K562 (cell line): ENCODE data around the gene PCED1B. TPM values are rescaled to one million over a fixed set of nuclear protein-coding genes. Genes with fewer than 3 reads are reported as not detected.
"Not testable (repeated sequence)": the region's sequence is repeated elsewhere in the genome, so short reads cannot be mapped to it uniquely, and the experiment has no call there.

Source experiments
- ATAC-seq: fragments of 200-7000 bp; cut with Tn5 transposase; 3 replicates; pipeline ENCODE4 v1.9.1; 2020; ENCODE audit warnings: moderate library complexity
- BruUV-seq: library from RNA; stranded (reverse); fragments of 400-500 nt; replicated peaks from 2 replicates; lab custom pipeline; 2021; lab: Mats Ljungman, UMichigan
- CTCF ChIA-PET: fragments of 300-600 bp; formaldehyde crosslinking; extraction: SDS; loops from one replicate; lab custom pipeline; 2021; ENCODE audit warnings: low intra/inter-chr PET ratio; lab: Yijun Ruan, JAX
- POLR2A ChIA-PET: fragments of 300-600, 350-650 bp; sonication (Branson Sonifier 250); formaldehyde crosslinking; extraction: SDS; loops from one replicate; lab custom pipeline; 2021; ENCODE audit warnings: antibody characterized with exemption, inconsistent platforms; lab: Yijun Ruan, JAX
- DNase-seq, 4 experiments: peaks; one replicate each; pipeline versions ENCODE4 v3.0.0 to v3.0.0-alpha.2; 2011 to 2018; ENCODE audit warnings: low spot score in 3 of 4, mixed read lengths in 3 of 4; ENCODE audit errors: extremely low read depth in 1 of 4
- FAIRE-seq: peaks from 2 replicates; lab custom pipeline; 2011; peaks lifted over from hg19 to GRCh38; lab: Jason Lieb, UNC
- H2AFZ ChIP-seq: 2 replicates; pipeline ENCODE4 v1.6.0; 2011; ENCODE audit warnings: low read depth, low read length, control low read depth, inconsistent platforms
- H3K27ac ChIP-seq: fragments of 200-600 bp; 3 replicates; pipeline ENCODE4 v1.8.0; 2011; ENCODE audit warnings: low read depth, mild to moderate bottlenecking, control low read depth, inconsistent platforms, low read length, moderate library complexity, mixed read lengths; ENCODE audit errors: extremely low read depth
- H3K27me3 ChIP-seq, 2 experiments: fragments of 300-600 bp in 1 of 2; 2 replicates in 1 of 2; 3 replicates in 1 of 2; pipeline versions ENCODE4 v1.6.0 to v1.8.0; 2011; ENCODE audit warnings: inconsistent platforms in 2 of 2, low read length in 2 of 2, mild to moderate bottlenecking in 1 of 2, mixed read lengths in 1 of 2, moderate library complexity in 1 of 2; ENCODE audit not compliant: control insufficient read depth in 2 of 2, insufficient read depth in 2 of 2
- H3K36me3 ChIP-seq: fragments of 300-600 bp; 3 replicates; pipeline ENCODE4 v1.8.0; 2011; ENCODE audit warnings: mild to moderate bottlenecking, low read length, inconsistent platforms; ENCODE audit not compliant: control insufficient read depth, insufficient read depth
- H3K4me1 ChIP-seq, 2 experiments: fragments of 200-600 bp in 1 of 2; replicated peaks in 1 of 2; 2 replicates in 1 of 2; 3 replicates in 1 of 2; pipeline versions ENCODE4 v1.5.1 to v1.8.0; 2011; ENCODE audit warnings: inconsistent platforms in 2 of 2, low read length in 2 of 2, mild to moderate bottlenecking in 1 of 2, mixed read lengths in 1 of 2, moderate library complexity in 1 of 2; ENCODE audit not compliant: control insufficient read depth in 2 of 2, insufficient read depth in 2 of 2
- H3K4me2 ChIP-seq: 2 replicates; pipeline ENCODE4 v1.6.1; 2011; ENCODE audit warnings: low read length, control low read depth, inconsistent platforms, mixed read lengths; ENCODE audit not compliant: insufficient read depth
- H3K4me3 ChIP-seq: fragments of 200-600 bp; sonication (generic), shearing (Covaris generic); 2 replicates; pipeline ENCODE4 v1.5.1; 2016; ENCODE audit warnings: control low read depth, inconsistent platforms
- H3K79me2 ChIP-seq: fragments of 200-600 bp; 3 replicates; pipeline ENCODE4 v1.8.0; 2011; ENCODE audit warnings: low read length, inconsistent platforms; ENCODE audit not compliant: control insufficient read depth, insufficient read depth
- H3K9ac ChIP-seq, 2 experiments: 2 replicates each; pipeline versions ENCODE4 v1.6.0 to v1.6.1; 2011; ENCODE audit warnings: low read depth in 2 of 2, low read length in 2 of 2, control low read depth in 1 of 2, inconsistent platforms in 1 of 2, mild to moderate bottlenecking in 1 of 2, mixed read lengths in 1 of 2; ENCODE audit not compliant: insufficient read depth in 1 of 2
- H3K9me1 ChIP-seq: one replicate; pipeline ENCODE4 v1.6.0; 2011; ENCODE audit warnings: inconsistent platforms, mild to moderate bottlenecking, low read length, moderate library complexity; ENCODE audit not compliant: control insufficient read depth, insufficient read depth
- H3K9me3 ChIP-seq: replicated peaks from 2 replicates; pipeline ENCODE4 v1.5.1; 2011; ENCODE audit warnings: low read depth, low read length, inconsistent platforms; ENCODE audit not compliant: control insufficient read depth, insufficient read depth
- H4K20me1 ChIP-seq: replicated peaks from 2 replicates; pipeline ENCODE4 v1.6.1; 2011; ENCODE audit warnings: low read length, inconsistent platforms, mixed read lengths; ENCODE audit not compliant: control insufficient read depth, insufficient read depth
- BDP1 ChIP-seq: IDR thresholded peaks from 3 replicates; pipeline ENCODE4 v1.6.1; 2011; ENCODE audit not compliant: insufficient read length, insufficient read depth
- CEBPB ChIP-seq: fragments of 450-650 bp; IDR thresholded peaks from 2 replicates; pipeline ENCODE4 v1.6.1; 2016; ENCODE audit warnings: missing genetic modification characterization, missing compliant biosample characterization
- CEBPG ChIP-seq, 3 experiments: fragments of 200-800 bp in 1 of 3; sonication (Bioruptor generic) in 1 of 3; sonication (generic) in 1 of 3; formaldehyde crosslinking in 1 of 3; IDR thresholded peaks in 2 of 3; conservative IDR thresholded peaks in 1 of 3; 2 replicates each; pipeline versions ENCODE4 v1.6.1 to v1.8.0; 2016 to 2022; ENCODE audit warnings: missing compliant biosample characterization in 2 of 3, missing genetic modification characterization in 2 of 3, mild to moderate bottlenecking in 1 of 3, missing genetic modification reagents in 1 of 3
- ELF4 ChIP-seq: fragments of 450-650 bp; formaldehyde crosslinking; IDR thresholded peaks from 2 replicates; pipeline ENCODE4 v1.4.0; 2022; ENCODE audit warnings: missing genetic modification characterization
- POLR2AphosphoS5 ChIP-seq: IDR thresholded peaks from 2 replicates; pipeline ENCODE4 v1.6.1; 2011; ENCODE audit warnings: mild to moderate bottlenecking, low read depth, low read length, moderate library complexity; ENCODE audit not compliant: control insufficient read depth, insufficient read depth
- RBM34 ChIP-seq: fragments of 200-400 bp; formaldehyde crosslinking; IDR thresholded peaks from 2 replicates; pipeline ENCODE4 v1.6.1; 2018; ENCODE audit warnings: low read length, borderline replicate concordance; ENCODE audit not compliant: insufficient read depth
- TEAD2 ChIP-seq: fragments of 450-650 bp; IDR thresholded peaks from 2 replicates; pipeline ENCODE4 v1.6.1; 2016; ENCODE audit warnings: missing genetic modification characterization, control low read depth, missing compliant biosample characterization
- WHSC1 ChIP-seq: IDR thresholded peaks from one replicate; pipeline ENCODE4 v1.6.1; 2012; ENCODE audit warnings: low read length, control low read depth, inconsistent platforms
- ZBTB1 ChIP-seq: sonication (generic); formaldehyde crosslinking; IDR thresholded peaks from 2 replicates; pipeline ENCODE4 v1.8.1; 2023; ENCODE audit warnings: missing genetic modification reagents, low read depth, mild to moderate bottlenecking, borderline replicate concordance
- ZNF280B ChIP-seq: fragments of 250-450 bp; sonication (Bioruptor Pico); IDR thresholded peaks from 2 replicates; pipeline ENCODE4 v1.5.1; 2021; ENCODE audit warnings: mild to moderate bottlenecking
- ZNF436 ChIP-seq: fragments of 250-450, 450-650 bp; sonication (Bioruptor Pico); formaldehyde crosslinking; IDR thresholded peaks from 2 replicates; pipeline ENCODE4 v1.7.0; 2020; ENCODE audit warnings: mild to moderate bottlenecking
- WGBS: fragments of 100-300 bp; shearing (Covaris generic); methylation state at CpG from one replicate; pipeline ENCODE4 v1.1.6; 2016; ENCODE audit warnings: low coverage, mixed read lengths; ENCODE audit not compliant: insufficient coverage; ENCODE audit errors: missing lambda C conversion rate; 5-methylcytosine and 5-hydroxymethylcytosine counted together
- in situ Hi-C: fragments of 300-500 bp; cut with MboI; formaldehyde crosslinking; loops from 4 replicates; pipeline ENCODE4 v1.15.0; 2018; ENCODE audit warnings: inconsistent platforms, mixed read lengths
- intact Hi-C: fragments of 100-400 bp; cut with micrococcal nuclease; formaldehyde crosslinking; loops from 2 replicates; pipeline ENCODE4 v1.14.2; 2022
- polyA plus RNA-seq, 8 experiments: library from polyadenylated mRNA; depleted of rRNA in 4 of 8; stranded (reverse) in 5 of 8; unstranded in 3 of 8; fragments of >200 nt; fragmentation: Nextera tagmentation in 2 of 8; fragmentation: Illumina TruSeq in 1 of 8; extraction: Ambion mirVana in 2 of 8; extraction: Trizol in 1 of 8; gene quantifications; 2 replicates each; pipeline versions ENCODE4 v1.2.1 to v1.2.3, GENCODE V29; 2011 to 2014; ENCODE audit warnings: inconsistent platforms in 1 of 8, missing spikeins in 1 of 8
- total RNA-seq, 7 experiments: library from RNA; depleted of rRNA in 6 of 7; stranded (reverse); fragments of >200 nt in 6 of 7; fragmentation: Illumina TruSeq in 2 of 7; extraction: Trizol in 2 of 7; gene quantifications; 2 replicates each; pipeline versions ENCODE4 v1.2.1 to v1.2.3, GENCODE V29; 2011 to 2021; ENCODE audit warnings: low replicate concordance in 1 of 7
- TF ChIP-seq, protein P1 (sequence below): fragments of 450-650 bp; formaldehyde crosslinking; IDR thresholded peaks from 2 replicates; pipeline ENCODE4 v1.4.0; 2022; ENCODE audit warnings: missing genetic modification characterization

Gene PCED1B
- total and polyA plus RNA-seq, 9 of the 15 experiments (the other 6 are each of a cell fraction or from before 2014, with no cell fraction given), result 1.2 to 9.3 (median 2.5) TPM

DNA sequence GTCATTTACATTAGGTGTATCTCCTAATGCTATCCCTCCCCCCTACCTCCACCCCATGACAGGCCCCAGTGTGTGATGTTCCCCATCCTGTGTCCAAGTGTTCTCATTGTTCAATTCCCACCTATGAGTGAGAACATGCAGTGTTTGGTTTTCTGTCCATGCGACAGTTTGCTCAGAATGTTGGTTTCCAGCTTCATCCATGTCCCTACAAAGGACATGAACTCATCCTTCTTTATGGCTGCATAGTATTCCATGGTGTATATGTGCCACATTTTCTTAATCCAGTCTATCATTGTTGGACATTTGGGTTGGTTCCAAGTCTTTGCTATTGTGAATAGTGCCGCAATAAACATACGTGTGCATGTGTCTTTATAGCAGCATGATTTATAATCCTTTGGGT lies 37.9 kb downstream of the PCED1B start:
- H3K4me3 ChIP-seq, POLR2A ChIA-PET, H3K4me2 ChIP-seq, intact Hi-C loops, H3K4me1 ChIP-seq, H3K79me2 ChIP-seq, H3K36me3 ChIP-seq, FAIRE-seq, H3K27ac ChIP-seq, in situ Hi-C loops, H3K9me3 ChIP-seq, ATAC-seq, H3K9me1 ChIP-seq, BruUV-seq, CTCF ChIA-PET, H3K9ac ChIP-seq, H3K27me3 ChIP-seq, DNase-seq, H4K20me1 ChIP-seq, H2AFZ ChIP-seq: not testable (repeated sequence)
- 20% methylated on average over 1 of the region's 3 CpGs for WGBS

GRCh38 chr12:47120736-47121135 lies 41.3 kb downstream of the PCED1B start:
- no peaks in the 10 kb centered on the region for H3K9me3 ChIP-seq
- H3K4me1 ChIP-seq, result no peaks in the 10 kb centered on the region
- H3K9ac ChIP-seq, result no peak overlapping the region
- no peaks in the 10 kb centered on the region for H3K79me2 ChIP-seq
- no peak for DNase-seq
- H3K36me3 ChIP-seq, result no peaks in the 10 kb centered on the region
- no peak overlapping the region for H2AFZ ChIP-seq
- ChIA-PET POLR2A (no interaction called here), CTCF (no interaction called here)
- intact Hi-C loops (no loop called here), in situ Hi-C loops (no loop called here)
- no peak for FAIRE-seq
- no peak overlapping the region for H3K4me2 ChIP-seq
- H3K27ac ChIP-seq, result no peak overlapping the region
- H3K27me3 ChIP-seq, result no peaks in the 10 kb centered on the region
- ATAC-seq, result no peak
- no peaks in the 10 kb centered on the region for H4K20me1 ChIP-seq
- no peaks in the 10 kb centered on the region for H3K9me1 ChIP-seq
- no TSS peak for BruUV-seq
- 34% methylated on average over 3 of the region's 3 CpGs for WGBS
- no peak overlapping the region for H3K4me3 ChIP-seq
- TF ChIP-seq ZBTB1 (CRISPR knock-in tag), result no peak
- TF ChIP-seq ELF4, result no peak
- TF ChIP-seq CEBPB (tag), result no peak
- TF ChIP-seq TEAD2, result no peak
- no peak for TF ChIP-seq CEBPG (CRISPR knock-in tag; IDR thresholded peaks at IDR 0.05)
- no peak for TF ChIP-seq CEBPG (tag; conservative IDR thresholded peaks at IDR 0.05 in 1 of 2, IDR thresholded peaks at IDR 0.05 in 1 of 2)
- TF ChIP-seq POLR2AphosphoS5, result no peak
- no peak for TF ChIP-seq ZNF280B (CRISPR knock-in tag)
- no peak for TF ChIP-seq ZNF436
- no peak for TF ChIP-seq WHSC1
- TF ChIP-seq RBM34, result no peak
- TF ChIP-seq, protein P1, sequence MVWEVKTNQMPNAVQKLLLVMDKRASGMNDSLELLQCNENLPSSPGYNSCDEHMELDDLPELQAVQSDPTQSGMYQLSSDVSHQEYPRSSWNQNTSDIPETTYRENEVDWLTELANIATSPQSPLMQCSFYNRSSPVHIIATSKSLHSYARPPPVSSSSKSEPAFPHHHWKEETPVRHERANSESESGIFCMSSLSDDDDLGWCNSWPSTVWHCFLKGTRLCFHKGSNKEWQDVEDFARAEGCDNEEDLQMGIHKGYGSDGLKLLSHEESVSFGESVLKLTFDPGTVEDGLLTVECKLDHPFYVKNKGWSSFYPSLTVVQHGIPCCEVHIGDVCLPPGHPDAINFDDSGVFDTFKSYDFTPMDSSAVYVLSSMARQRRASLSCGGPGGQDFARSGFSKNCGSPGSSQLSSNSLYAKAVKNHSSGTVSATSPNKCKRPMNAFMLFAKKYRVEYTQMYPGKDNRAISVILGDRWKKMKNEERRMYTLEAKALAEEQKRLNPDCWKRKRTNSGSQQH (CRISPR knock-in tag), result no peak
- no peak for TF ChIP-seq BDP1
